Measurements from ENCODE around the gene ALDH16A1.
A peak's percentile ranks its signal among the peaks of the same experiment; 100 is the strongest.

The ALDH16A1 gene

GRCh38 chr19:49486232-49486631 lies 33.2 kb downstream of the ALDH16A1 start:
- TF ChIP-seq, protein P1, sequence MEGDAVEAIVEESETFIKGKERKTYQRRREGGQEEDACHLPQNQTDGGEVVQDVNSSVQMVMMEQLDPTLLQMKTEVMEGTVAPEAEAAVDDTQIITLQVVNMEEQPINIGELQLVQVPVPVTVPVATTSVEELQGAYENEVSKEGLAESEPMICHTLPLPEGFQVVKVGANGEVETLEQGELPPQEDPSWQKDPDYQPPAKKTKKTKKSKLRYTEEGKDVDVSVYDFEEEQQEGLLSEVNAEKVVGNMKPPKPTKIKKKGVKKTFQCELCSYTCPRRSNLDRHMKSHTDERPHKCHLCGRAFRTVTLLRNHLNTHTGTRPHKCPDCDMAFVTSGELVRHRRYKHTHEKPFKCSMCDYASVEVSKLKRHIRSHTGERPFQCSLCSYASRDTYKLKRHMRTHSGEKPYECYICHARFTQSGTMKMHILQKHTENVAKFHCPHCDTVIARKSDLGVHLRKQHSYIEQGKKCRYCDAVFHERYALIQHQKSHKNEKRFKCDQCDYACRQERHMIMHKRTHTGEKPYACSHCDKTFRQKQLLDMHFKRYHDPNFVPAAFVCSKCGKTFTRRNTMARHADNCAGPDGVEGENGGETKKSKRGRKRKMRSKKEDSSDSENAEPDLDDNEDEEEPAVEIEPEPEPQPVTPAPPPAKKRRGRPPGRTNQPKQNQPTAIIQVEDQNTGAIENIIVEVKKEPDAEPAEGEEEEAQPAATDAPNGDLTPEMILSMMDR (conservative IDR thresholded peaks at IDR 0.05; ENCODE audit: low read depth, low read length): no peak
- no peak overlapping the region for H3K4me3 ChIP-seq (ENCODE audit: low read length)
- DNase-seq (ENCODE audit: low read depth): no peak

GRCh38 chr19:49486710-49487276 lies 33.8 kb downstream of the ALDH16A1 start:
- DNase-seq (ENCODE audit: low read depth): no peak
- TF ChIP-seq, protein P1 (conservative IDR thresholded peaks at IDR 0.05; ENCODE audit: low read depth, low read length): no peak
- H3K4me3 ChIP-seq (ENCODE audit: low read length): no peak overlapping the region

GRCh38 chr19:49487277-49488045 lies 34.4 kb downstream of the ALDH16A1 start, which contains the start of gene RPL13A:
TSS of gene RPL13A (plus strand) at chr19:49487608. CDS start at chr19:49487630, 22 bp downstream.
- TF ChIP-seq, protein P1 (conservative IDR thresholded peaks at IDR 0.05; ENCODE audit: low read depth, low read length): no peak
- DNase-seq (ENCODE audit: low read depth): peak; percentile 95
- peak within 1 kb of the TSS; percentile 100 for H3K4me3 ChIP-seq (ENCODE audit: low read length)

DNA sequence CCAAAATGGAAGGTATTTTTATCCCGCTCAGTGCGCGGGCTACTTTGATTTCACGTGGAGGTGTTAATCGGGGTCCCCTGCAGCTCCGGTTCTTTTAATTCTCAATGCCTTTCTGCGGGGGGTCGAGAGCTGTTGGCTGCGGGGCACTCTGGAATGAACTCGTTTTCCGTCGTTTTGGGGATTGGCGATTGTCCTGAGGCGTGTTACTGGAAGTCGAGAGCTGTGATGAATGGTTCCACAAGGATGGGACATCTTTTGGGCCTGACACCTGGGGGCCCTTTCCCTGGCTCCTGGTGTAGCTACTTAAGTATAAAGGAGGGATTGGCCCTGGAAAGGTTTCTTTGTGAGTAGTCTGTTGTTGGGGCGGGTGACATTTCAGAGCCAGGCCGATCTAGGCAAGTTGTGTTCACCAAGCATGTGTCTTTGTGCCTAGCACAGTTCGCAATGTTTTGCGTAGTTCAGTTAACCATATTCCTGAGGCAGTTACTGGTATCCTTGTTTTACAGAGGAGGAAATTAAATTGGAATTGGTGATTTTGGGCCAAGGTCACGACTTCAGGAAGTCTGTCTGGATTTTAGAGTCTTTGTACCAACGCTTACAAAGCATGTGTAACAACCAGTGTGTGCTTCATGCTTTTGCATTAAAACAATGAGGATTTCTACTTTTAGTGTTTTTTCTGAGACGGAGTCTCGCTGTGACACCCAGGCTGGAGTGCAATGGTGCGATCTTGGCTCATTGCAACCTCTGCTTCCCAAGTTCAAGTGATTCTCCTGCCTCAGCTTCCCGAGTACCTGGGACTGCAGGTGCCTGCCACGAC lies 35.2 kb downstream of the ALDH16A1 start:
- TF ChIP-seq, protein P1 (conservative IDR thresholded peaks at IDR 0.05; ENCODE audit: low read depth, low read length): no peak
- H3K4me3 ChIP-seq (ENCODE audit: low read length): peak overlapping the region; percentile 100
- no peak for DNase-seq (ENCODE audit: low read depth)

DNA sequence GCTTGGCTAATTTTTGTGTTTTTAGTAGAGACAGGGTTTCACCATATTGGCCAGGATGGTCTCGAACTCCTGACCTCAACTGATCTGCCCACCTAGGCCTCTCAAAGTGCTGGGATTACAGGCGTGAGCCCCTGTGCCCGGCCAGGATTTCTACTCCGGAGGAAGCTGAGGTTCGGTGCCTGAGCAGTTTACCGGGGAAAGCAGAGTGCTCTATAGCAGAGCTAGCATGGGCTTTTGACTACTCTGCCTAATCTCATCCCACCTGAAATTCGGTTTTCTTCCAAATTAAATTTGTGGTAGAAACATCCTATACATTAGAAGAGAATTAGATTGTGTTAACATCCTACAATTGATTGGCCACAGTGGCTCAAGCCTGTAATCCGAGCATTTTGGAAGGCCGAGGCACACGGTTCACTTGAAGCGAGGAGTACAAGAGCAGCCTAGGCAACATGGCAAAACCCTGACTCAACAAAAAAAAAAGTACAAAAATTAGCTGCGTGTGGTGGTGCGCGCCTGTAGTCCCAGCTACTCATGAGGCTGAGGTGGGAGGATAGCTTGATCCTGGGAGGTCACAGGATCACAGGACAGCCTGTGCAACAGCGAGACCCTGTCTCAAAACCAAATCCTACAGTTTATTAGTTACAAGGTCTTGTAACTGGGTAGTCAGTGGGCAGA lies 36.0 kb downstream of the ALDH16A1 start:
- peak overlapping the region; percentile 100 for H3K4me3 ChIP-seq (ENCODE audit: low read length)
- DNase-seq (ENCODE audit: low read depth): no peak
- TF ChIP-seq, protein P1 (conservative IDR thresholded peaks at IDR 0.05; ENCODE audit: low read depth, low read length): no peak

GRCh38 chr19:49489601-49490167 lies 36.7 kb downstream of the ALDH16A1 start:
- TF ChIP-seq, protein P1 (conservative IDR thresholded peaks at IDR 0.05; ENCODE audit: low read depth, low read length): no peak
- DNase-seq (ENCODE audit: low read depth): no peak
- peak overlapping the region; percentile 100 for H3K4me3 ChIP-seq (ENCODE audit: low read length)
